ENCODE measurements around the gene ETF1.

The ETF1 gene

GRCh38 chr5:138563340-138564118, 20.5 kb upstream of the ETF1 start:
- no peak for DNase-seq (ENCODE audit: low spot score)

- no peak for DNase-seq (ENCODE audit: low spot score)
These were observed 17.9 kb upstream of the ETF1 start for GRCh38 chr5:138560971-138561370.

- DNase-seq (ENCODE audit: low spot score) = peak; percentile 41
These were observed 16.9 kb upstream of the ETF1 start for GRCh38 chr5:138559937-138560336.

- no peak for DNase-seq (ENCODE audit: low spot score)
These were observed 14.6 kb upstream of the ETF1 start for GRCh38 chr5:138557677-138558076.

- DNase-seq (ENCODE audit: low spot score) = no peak
These were observed 11.1 kb upstream of the ETF1 start for GRCh38 chr5:138554143-138554542.

GRCh38 chr5:138553437-138554095, 10.5 kb upstream of the ETF1 start:
- no peak for DNase-seq (ENCODE audit: low spot score)

GRCh38 chr5:138552657-138553056, 9.6 kb upstream of the ETF1 start:
- DNase-seq (ENCODE audit: low spot score) = no peak

- DNase-seq (ENCODE audit: low spot score) = no peak
These were observed 6.4 kb upstream of the ETF1 start for GRCh38 chr5:138549414-138549813.

GRCh38 chr5:138545919-138546562, 3.0 kb upstream of the ETF1 start:
- peak; percentile 27 for DNase-seq (ENCODE audit: low spot score)

- DNase-seq (ENCODE audit: low spot score) = peak; percentile 48
These were observed 1.4 kb upstream of the ETF1 start for GRCh38 chr5:138544181-138545134.

- DNase-seq (ENCODE audit: low spot score) = no peak
These were observed 681 bp upstream of the ETF1 start for GRCh38 chr5:138543730-138544104.

- peak; percentile 49 for DNase-seq (ENCODE audit: low spot score)
These were observed 668 bp downstream of the ETF1 start for GRCh38 chr5:138542180-138542955.

GRCh38 chr5:138541511-138542179, 1.4 kb downstream of the ETF1 start:
- DNase-seq (ENCODE audit: low spot score) = no peak

- no peak for DNase-seq (ENCODE audit: low spot score)
These were observed 3.2 kb downstream of the ETF1 start for GRCh38 chr5:138539791-138540190.

- no peak for DNase-seq (ENCODE audit: low spot score)
These were observed 4.0 kb downstream of the ETF1 start for GRCh38 chr5:138538943-138539627.

GRCh38 chr5:138536665-138537315, 6.2 kb downstream of the ETF1 start:
- DNase-seq (ENCODE audit: low spot score) = no peak

GRCh38 chr5:138536215-138536614, 6.8 kb downstream of the ETF1 start:
- no peak for DNase-seq (ENCODE audit: low spot score)

- DNase-seq (ENCODE audit: low spot score) = no peak
These were observed 8.8 kb downstream of the ETF1 start for GRCh38 chr5:138533973-138534941.

Data from kidney tubule cell (primary cell).